SH-SY5Y (cell line): ENCODE measurements around the gene ZBTB20.

Source experiments
- GATA2 ChIP-seq: IDR thresholded peaks from 2 replicates; pipeline ENCODE4 v1.6.1; 2011; ENCODE audit warnings: mild to moderate bottlenecking, low read depth, low read length
- GATA3 ChIP-seq: IDR thresholded peaks from 2 replicates; pipeline ENCODE4 v1.6.1; 2011; ENCODE audit warnings: low read depth, mild to moderate bottlenecking, low read length, moderate library complexity

GRCh38 chr3:114687151-114687550 lies 459.9 kb downstream of the ZBTB20 start:
- no peak for TF ChIP-seq GATA2
- TF ChIP-seq GATA3 = no peak
